GM18861 (cell line): ENCODE results near the gene KCNC3.

ENCODE experiments used
- ATAC-seq: cut with Tn5 transposase; IDR thresholded peaks from one replicate; pipeline ENCODE4 v1.9.1; 2021; ENCODE audit not compliant: unreplicated experiment

Gene KCNC3

DNA sequence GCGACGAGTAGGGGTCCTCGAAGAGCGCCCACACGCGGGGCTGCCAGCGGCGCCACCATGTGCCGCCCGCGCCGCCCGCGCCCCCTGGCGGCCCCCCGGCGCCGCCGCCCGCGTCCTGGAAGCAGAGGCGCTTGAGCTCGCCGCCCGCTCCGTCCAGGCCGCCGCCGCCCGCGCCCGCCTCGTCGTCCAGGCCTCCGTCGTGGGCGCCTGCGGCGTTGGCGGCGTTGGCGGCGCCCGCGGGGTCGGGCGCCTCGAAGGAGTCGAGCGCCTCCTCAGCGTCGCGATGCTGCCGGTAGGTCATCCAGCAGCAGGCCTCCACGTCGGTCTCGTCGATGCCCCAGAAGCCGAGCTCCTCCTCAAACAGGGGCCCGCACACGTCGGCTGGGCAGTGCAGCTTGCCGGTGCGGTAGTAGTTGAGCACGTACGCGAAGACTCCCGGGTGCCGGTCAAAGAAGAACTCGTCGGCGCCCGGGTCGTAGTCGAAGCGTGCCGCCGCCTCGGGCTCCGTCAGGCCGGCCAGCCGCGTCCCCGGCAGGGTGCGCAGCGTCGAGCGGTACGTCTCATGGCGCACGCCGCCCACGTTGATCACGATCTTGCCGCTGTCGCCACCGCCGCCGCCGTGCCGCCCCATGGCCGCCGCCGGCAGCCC lies 829 bp downstream of the KCNC3 start:
- no peak for ATAC-seq

DNA sequence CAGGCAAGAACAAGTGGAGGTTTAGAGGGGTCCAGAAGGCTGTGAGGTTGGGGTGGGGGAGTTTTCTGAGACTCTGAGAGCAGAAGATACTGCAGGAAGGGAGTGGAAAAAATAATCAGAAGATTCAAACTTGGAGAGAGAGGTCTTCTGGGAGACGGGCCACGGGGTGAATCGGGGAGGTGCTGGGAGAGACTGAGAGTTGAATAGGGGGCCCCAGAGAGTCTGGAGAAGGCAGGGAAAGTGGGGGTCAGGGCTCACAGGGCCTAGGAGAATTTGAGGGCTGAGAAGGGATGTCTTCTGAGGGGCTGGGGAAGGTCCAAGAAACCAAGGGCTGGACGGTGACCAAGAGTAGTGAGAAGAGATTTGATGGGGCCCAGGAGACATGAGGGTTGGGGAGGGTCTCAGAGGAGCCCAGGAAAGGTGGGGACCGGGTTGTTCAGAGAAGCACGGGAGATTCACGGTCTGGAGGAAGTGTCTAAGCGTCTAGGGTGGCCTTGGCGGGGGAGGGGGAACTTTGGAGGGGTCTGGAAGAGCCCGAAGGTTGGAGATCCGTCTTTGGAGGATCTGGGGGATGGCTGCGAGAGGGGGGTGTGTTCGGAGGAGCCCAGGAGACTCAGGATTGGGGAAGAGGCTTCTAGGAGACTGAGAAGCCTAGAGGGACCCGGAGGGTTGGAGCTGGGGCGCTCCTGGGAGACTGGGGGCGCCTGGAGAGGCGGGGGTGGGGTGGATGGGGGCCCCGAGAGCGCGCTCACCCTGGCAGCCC lies 1.5 kb downstream of the KCNC3 start:
- no peak for ATAC-seq

DNA sequence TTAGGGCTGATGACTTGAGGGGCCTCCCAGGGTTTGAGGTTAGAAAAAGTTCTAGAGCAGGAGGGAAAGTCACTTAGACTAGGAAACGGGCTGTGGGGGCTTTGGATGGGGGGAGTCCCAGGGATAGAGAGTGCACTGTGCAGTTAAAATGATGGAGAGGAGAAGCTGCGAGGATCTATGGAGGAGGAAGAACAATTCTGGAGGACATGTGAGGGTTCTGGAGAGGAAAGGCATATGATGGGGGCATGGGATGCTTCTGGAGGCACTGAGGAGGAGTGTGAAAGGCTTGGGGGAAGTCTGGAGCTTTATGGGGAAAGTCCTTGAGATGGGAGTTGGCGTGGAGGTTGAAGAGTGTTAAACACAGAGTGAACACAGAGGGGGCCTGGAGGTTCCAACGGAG lies 2.2 kb downstream of the KCNC3 start:
- ATAC-seq, result no peak

DNA sequence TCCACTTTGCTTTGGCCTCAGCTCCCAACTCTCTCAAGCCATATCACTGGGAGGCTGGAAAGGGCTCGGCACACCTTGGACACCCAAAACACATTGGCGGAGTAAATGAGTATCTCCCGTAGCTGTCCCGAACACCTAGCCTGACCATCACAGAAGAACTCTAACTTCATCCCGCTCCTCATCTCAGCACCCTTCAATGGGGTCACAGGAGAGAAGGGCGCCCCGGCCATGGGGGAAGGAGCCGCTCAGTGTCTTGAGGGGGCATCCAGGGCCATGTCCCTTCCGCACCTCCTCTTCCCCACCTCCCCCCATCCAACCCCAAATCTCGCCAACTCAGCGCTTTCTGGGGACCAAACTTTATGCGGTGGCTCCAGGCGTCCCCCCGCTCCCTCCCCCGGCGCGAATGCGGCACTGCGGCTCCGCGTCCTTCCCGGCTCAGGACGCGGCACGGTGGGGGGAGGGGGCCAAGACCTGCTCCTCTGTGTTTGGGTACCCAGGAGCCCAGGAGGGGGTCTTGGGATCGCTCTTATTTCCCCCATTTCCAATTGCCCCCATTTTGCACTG lies 3.0 kb downstream of the KCNC3 start:
- ATAC-seq, result no peak

GRCh38 chr19:50325310-50326100 lies 3.7 kb downstream of the KCNC3 start:
- ATAC-seq, result no peak

DNA sequence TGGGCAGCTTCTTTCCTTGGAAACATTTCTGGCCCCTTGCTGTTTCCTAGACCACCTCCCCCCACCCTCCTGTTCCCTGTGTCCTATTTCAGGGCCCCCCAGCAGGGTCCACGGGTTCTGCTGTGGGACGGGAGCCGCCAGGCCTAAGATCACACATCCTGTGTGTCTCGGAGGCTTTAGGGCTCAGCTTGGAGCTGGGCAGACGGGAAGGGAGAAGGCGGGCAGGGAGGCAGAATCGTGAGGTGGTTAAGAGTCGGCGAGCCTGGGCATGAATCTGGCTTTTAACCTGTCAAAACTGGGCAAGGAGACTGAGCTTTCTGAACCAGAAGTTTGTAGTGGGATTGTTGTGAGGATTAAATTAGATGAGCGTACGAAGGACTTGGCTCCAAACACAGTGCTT lies 4.8 kb downstream of the KCNC3 start:
- no peak for ATAC-seq

DNA sequence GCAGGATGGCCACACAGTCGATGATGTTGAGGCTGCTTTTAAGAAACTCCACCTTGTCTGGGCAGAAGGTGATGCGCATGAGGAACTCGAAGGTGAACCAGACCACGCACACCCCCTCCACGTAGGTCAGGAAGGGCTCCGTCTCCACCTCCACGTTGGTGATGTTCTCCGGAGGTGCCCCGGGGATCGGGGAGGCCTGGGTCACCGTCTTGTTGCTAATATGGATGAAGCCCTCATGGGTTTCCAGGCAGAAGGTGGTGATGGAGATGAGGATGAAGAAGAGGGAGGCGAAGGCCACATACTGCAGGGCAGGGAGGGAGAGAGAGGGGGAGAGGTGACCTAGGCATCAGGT lies 5.4 kb downstream of the KCNC3 start:
- no peak for ATAC-seq

DNA sequence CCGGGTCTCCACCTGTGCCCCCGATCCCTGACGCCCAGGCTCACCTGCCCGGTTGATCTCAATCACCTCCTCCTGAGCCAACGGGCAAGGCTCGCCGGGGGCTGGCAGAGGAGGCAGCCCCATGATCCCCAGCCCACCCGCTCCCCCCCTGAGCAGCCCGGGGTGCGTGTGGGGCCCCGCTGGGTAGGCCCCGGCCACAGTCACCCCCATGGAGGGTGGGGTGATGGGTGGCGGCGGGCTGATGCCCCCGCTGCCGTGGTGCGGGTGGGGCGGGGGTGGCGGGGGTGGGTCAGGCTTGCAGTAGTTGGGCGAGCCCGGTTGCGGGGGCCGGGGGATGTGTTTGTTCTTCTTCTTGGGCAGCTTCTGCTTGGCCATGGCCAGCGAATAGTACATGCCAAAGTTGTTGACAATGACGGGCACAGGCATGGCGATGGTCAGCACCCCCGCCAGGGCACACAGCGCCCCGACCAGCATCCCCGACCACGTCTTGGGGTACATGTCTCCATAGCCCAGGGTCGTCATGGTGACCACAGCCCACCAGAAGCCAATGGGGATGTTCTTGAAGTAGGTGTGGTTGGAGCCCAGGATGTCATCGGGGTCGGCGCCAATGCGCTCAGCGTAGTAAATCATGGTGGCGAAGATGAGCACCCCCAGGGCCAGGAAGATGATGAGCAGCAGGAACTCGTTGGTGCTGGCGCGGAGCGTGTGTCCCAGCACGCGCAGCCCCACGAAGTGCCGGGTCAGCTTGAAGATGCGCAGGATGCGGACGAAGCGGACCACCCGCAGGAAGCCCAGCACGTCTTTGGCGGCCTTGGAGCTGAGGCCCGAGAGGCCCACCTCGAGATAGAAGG lies 6.0 kb downstream of the KCNC3 start:
- ATAC-seq, result no peak

DNA sequence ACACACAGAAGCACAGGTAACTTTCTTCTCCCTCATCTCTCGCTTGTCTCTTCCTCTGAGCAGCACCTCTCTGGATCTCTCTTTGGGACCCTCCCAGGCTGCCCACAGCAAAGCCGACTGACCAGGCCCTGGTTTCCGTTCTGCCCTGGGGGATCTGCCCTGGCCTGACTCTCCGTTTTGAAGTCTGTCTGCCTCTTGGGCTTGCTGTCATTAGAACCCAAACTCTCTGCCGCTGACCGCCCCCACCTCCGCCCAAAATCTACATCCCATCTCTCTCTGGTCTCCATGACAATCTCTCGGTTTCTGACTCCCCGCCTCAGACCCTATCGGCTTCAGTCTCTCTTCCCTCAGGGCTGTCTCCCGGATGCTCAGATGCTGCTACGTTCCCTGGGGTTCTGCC lies 6.9 kb downstream of the KCNC3 start:
- ATAC-seq, result no peak

DNA sequence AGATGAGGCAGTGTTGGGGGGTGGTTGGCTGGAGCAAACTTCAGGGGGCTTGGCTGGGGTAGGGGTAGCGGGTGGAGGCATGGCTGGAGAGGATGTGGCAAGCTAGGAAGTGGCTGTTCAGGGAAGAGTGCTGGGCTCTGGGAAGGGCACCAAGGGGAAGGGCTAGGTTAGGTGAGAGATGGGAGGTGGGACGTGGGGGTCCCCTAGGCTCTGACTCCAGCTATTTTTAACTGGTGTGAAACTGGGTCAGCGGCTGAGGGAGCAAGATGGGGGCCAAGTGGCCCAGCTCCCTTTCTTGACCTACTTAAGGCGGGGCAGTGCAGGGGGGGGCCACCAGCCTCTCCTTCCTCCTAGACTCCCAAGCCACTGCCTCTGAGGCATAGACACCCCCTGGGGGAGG lies 7.3 kb downstream of the KCNC3 start:
- no peak for ATAC-seq

DNA sequence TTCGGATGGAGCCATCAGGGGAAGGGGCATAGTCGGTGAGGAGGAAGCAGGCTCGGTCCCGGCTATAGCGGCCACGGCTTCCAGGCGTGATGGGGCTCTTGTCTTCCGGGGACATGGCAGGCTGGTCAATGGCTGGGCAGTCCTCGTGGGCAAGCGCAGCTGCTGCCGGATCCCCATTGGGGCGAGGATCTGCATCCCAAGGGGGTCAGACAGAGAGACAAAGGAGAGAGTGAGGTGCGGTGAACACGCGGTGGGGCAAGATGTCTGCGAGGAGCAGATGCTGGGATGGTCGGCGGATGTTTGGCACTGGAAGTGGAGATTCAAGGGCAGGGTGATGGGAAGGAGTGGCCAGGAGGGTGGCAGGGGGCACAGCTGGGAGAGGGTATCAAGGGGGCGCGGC lies 8.6 kb downstream of the KCNC3 start:
- no peak for ATAC-seq

- ATAC-seq, result no peak
Observed at GRCh38 chr19:50320051-50320450, 9.1 kb downstream of the KCNC3 start.

DNA sequence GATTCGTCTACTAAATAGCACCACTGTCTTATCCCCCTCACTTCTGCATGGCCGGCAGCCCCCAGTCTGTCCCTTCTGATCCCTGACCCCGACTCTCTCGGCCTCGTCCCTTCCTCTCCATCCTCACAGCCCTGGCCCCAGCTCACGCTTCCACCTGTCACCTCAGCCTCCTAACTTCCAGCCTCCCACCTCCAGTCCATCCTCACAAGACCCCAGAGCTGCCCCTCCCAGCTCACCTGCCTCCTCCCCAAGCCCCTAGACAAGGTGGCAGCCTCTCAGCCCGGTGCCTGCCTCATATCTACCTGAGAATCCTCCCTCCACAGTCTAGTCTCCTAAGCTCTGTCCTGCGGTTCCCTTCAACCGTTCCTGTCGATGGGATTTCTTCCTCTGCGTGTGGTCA lies 10.0 kb downstream of the KCNC3 start:
- no peak for ATAC-seq

GRCh38 chr19:50318438-50318837 lies 10.7 kb downstream of the KCNC3 start:
- ATAC-seq, result no peak

GRCh38 chr19:50317115-50317514 lies 12.1 kb downstream of the KCNC3 start:
- no peak for ATAC-seq

DNA sequence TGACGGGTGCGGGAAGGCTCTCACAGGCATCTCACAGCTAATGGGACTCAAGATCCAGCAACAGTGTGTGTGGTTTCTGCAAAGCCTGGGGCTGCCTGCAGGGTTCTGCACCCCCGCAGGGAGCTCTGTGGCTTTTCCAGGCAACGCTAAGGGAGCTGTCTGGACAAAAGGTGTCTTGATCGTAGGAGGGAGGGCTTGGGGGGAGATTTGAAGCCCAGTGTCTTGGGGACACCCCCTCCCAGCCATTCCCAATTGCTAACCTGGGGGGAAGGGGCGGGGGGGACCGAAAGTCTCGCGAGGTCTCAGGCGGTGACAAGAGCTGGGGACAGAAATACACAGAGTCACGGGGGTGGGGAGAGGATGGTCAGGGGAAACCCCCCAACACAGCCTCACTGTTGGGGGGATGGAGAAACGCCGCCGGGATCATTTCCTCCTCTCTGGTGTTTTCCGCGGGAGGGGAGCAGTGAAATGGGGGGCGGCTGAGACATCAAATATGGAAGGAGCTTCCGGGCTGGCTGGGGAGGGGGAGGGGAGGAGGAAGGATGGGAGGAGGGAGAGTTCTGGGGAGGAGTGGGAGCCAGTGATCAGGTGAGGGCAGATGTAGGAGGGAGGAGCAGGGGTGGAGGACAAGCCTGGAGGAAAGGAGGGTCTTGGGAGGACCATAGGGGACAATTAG lies 13.3 kb downstream of the KCNC3 start:
- ATAC-seq, result no peak

DNA sequence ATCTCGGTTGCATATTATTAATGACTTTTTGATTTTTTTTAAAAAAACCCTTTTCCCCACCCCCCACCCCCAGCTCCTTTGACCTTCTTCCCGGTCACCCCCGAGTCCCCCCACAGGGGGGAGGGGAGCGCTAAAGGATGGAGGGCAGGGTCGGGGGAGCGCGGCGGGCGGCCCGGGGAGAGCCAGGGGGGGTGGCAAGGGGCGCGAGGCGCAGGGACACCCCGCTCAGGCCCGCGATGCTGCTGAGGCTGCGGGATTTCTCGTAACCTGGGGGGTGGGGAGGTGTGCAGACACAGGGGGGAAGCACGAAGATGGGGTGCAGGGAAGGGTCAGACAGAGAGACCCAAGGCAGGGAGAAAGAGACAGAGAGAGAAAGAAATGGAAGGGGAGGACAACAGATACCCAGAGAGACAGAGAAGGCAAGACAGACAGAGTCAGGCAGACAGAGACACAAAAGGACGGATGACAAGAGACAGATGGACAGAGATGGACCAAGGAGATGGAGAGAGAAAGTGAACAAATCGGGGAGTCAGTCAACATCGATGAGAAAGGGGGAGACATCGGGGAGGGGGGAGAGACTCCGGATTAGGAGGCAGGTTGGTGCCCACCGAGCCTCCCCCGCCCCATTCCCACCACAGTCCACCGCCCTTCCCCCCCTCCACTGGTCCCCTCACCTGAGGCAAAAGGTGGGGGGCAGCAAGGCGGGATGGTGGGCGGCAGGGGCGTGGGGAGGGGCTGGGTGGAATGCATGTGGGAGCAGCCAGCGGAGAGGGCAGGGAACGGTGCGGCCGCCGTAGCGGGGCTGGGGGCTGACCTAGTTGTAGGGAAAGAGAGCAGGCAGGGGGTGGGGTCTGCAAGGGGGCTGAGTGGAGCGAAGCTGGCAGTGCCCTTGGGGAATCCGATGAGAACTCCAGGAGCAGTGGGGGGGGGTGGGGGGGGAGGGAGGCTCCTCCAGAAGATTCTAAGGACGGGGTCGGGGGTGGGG lies 14.2 kb downstream of the KCNC3 start:
- ATAC-seq, result no peak

- ATAC-seq, result no peak
Observed at GRCh38 chr19:50313812-50314536, 15.2 kb downstream of the KCNC3 start.
